SK-N-SH (cell line): Measurements from ENCODE around the gene CCDC91. TPM values are rescaled to one million over a fixed set of nuclear protein-coding genes. Genes with fewer than 3 reads are reported as not detected.

Experiments used
- CTCF ChIA-PET: fragments of 300-600, 350-600 bp; formaldehyde crosslinking; extraction: SDS; loops from one replicate; lab custom pipeline; 2021; lab: Yijun Ruan, JAX
- POLR2A ChIA-PET: fragments of 350-600 bp; sonication (Branson Sonifier 250); formaldehyde crosslinking; extraction: SDS; loops from one replicate; lab custom pipeline; 2020; ENCODE audit warnings: antibody characterized with exemption, inconsistent platforms; lab: Yijun Ruan, JAX
- DNase-seq: peaks from one replicate; pipeline ENCODE4 v3.0.0; 2012
- H2AFZ ChIP-seq: fragments of 200-600 bp; sonication (generic); 2 replicates; pipeline ENCODE4 v1.8.1; 2016; ENCODE audit warnings: antibody characterized with exemption, mild to moderate bottlenecking, low read depth
- H3F3A ChIP-seq: fragments of 200-600 bp; sonication (generic); replicated peaks from 2 replicates; pipeline ENCODE3; 2016; ENCODE audit warnings: antibody characterized with exemption, mild to moderate bottlenecking; ENCODE audit not compliant: insufficient read depth
- H3K27ac ChIP-seq, 2 experiments: fragments of 200-500 bp in 1 of 2; fragments of 200-600 bp in 1 of 2; sonication (Bioruptor generic) in 1 of 2; sonication (generic), shearing (Covaris generic) in 1 of 2; 2 replicates each; pipeline versions ENCODE4 v1.5.1 to v1.6.1; 2014 to 2016; ENCODE audit warnings: low read depth in 2 of 2, inconsistent platforms in 1 of 2, low read length in 1 of 2, mild to moderate bottlenecking in 1 of 2, mixed read lengths in 1 of 2
- H3K27me3 ChIP-seq: fragments of 200-600 bp; sonication (generic), shearing (Covaris generic); 2 replicates; pipeline ENCODE4 v1.6.1; 2016; ENCODE audit warnings: mixed run types; ENCODE audit not compliant: insufficient read depth
- H3K36me3 ChIP-seq, 2 experiments: fragments of 200-500 bp in 1 of 2; fragments of 200-600 bp in 1 of 2; sonication (Bioruptor generic) in 1 of 2; sonication (generic) in 1 of 2; replicated peaks in 1 of 2; 2 replicates each; pipeline versions ENCODE3 to v1.5.1; 2014 to 2016; ENCODE audit warnings: low read length in 1 of 2, mild to moderate bottlenecking in 1 of 2; ENCODE audit not compliant: insufficient read depth in 2 of 2, control insufficient read depth in 1 of 2
- H3K4me1 ChIP-seq, 2 experiments: fragments of 200-500 bp in 1 of 2; fragments of 200-600 bp in 1 of 2; sonication (Bioruptor generic) in 1 of 2; sonication (generic), shearing (Covaris generic) in 1 of 2; 2 replicates each; pipeline versions ENCODE4 v1.5.1 to v1.6.1; 2014 to 2016; ENCODE audit warnings: low read depth in 1 of 2, low read length in 1 of 2, mixed run types in 1 of 2; ENCODE audit not compliant: insufficient read depth in 2 of 2, control insufficient read depth in 1 of 2
- H3K4me2 ChIP-seq: fragments of 200-600 bp; sonication (generic), shearing (Covaris generic); 2 replicates; pipeline ENCODE4 v1.6.1; 2017; ENCODE audit warnings: mixed run types
- H3K4me3 ChIP-seq, 2 experiments: fragments of 200-500 bp in 1 of 2; fragments of 200-600 bp in 1 of 2; sonication (Bioruptor generic) in 1 of 2; sonication (generic), shearing (Covaris generic) in 1 of 2; 2 replicates each; pipeline versions ENCODE4 v1.5.1 to v1.8.1; 2014 to 2016; ENCODE audit warnings: low read depth in 2 of 2, inconsistent platforms in 1 of 2, low read length in 1 of 2, mild to moderate bottlenecking in 1 of 2, mixed read lengths in 1 of 2, moderate library complexity in 1 of 2
- H3K79me2 ChIP-seq: fragments of 200-600 bp; sonication (generic); 2 replicates; pipeline ENCODE4 v1.8.1; 2017; ENCODE audit warnings: mild to moderate bottlenecking; ENCODE audit not compliant: insufficient read depth
- H3K9ac ChIP-seq: fragments of 200-600 bp; sonication (generic); 2 replicates; pipeline ENCODE4 v1.6.1; 2017; ENCODE audit warnings: mixed run types
- H3K9me2 ChIP-seq: fragments of 200-600 bp; sonication (generic); 2 replicates; pipeline ENCODE4 v1.6.1; 2017; ENCODE audit warnings: mixed run types
- H3K9me3 ChIP-seq: fragments of 200-600 bp; sonication (generic); 2 replicates; pipeline ENCODE4 v1.6.1; 2017; ENCODE audit warnings: mixed run types, mild to moderate bottlenecking, moderate library complexity
- H4K20me1 ChIP-seq: fragments of 200-600 bp; sonication (generic); 2 replicates; pipeline ENCODE4 v1.6.1; 2017; ENCODE audit warnings: mild to moderate bottlenecking, mixed run types; ENCODE audit not compliant: insufficient read depth
- CHD2 ChIP-seq: fragments of 150-350 bp; IDR thresholded peaks from 2 replicates; pipeline ENCODE4 v1.6.1; 2018; ENCODE audit warnings: low read length; ENCODE audit not compliant: partially characterized antibody
- CTCF ChIP-seq: fragments of 200-600 bp; sonication (generic); IDR thresholded peaks from 2 replicates; pipeline ENCODE4 v1.6.1; 2017; ENCODE audit warnings: antibody characterized with exemption, mild to moderate bottlenecking, moderate library complexity
- FOSL2 ChIP-seq: IDR thresholded peaks from 2 replicates; pipeline ENCODE4 v1.4.0; 2012; ENCODE audit warnings: low read depth, mild to moderate bottlenecking, moderate library complexity, borderline replicate concordance
- FOXM1 ChIP-seq: IDR thresholded peaks from 2 replicates; pipeline ENCODE4 v1.4.0; 2012; ENCODE audit warnings: low read depth, mild to moderate bottlenecking
- GABPA ChIP-seq: IDR thresholded peaks from 2 replicates; pipeline ENCODE4 v1.4.0; 2012; ENCODE audit warnings: low read depth, mild to moderate bottlenecking
- GATA2 ChIP-seq: sonication (generic); formaldehyde crosslinking; IDR thresholded peaks from 2 replicates; pipeline ENCODE4 v1.5.0; 2020; ENCODE audit warnings: mild to moderate bottlenecking, missing genetic modification reagents
- JUND ChIP-seq: IDR thresholded peaks from 2 replicates; pipeline ENCODE4 v1.4.0; 2012
- MAX ChIP-seq: IDR thresholded peaks from 2 replicates; pipeline ENCODE4 v1.4.0; 2012; ENCODE audit warnings: low read depth
- MEF2A ChIP-seq: IDR thresholded peaks from 2 replicates; pipeline ENCODE4 v1.4.0; 2012; ENCODE audit warnings: low read depth, borderline replicate concordance
- MXI1 ChIP-seq: IDR thresholded peaks from 2 replicates; pipeline ENCODE4 v1.6.1; 2012; ENCODE audit warnings: mild to moderate bottlenecking, low read depth, low read length, improper control_type of control experiment
- NFIC ChIP-seq: IDR thresholded peaks from 2 replicates; pipeline ENCODE4 v1.4.0; 2012; ENCODE audit warnings: borderline replicate concordance
- PBX3 ChIP-seq: IDR thresholded peaks from 2 replicates; pipeline ENCODE4; 2012
- POLR2AphosphoS5 ChIP-seq: IDR thresholded peaks from 2 replicates; pipeline ENCODE4 v1.6.1; 2012; ENCODE audit warnings: low read depth, low read length
- RCOR1 ChIP-seq: fragments of 150-350 bp; IDR thresholded peaks from 2 replicates; pipeline ENCODE4 v1.6.1; 2017; ENCODE audit warnings: antibody characterized with exemption, low read length
- RFX5 ChIP-seq: IDR thresholded peaks from 2 replicates; pipeline ENCODE4 v1.6.1; 2012; ENCODE audit warnings: mild to moderate bottlenecking, improper control_type of control experiment, low read length
- TAF1 ChIP-seq: IDR thresholded peaks from 2 replicates; pipeline ENCODE4 v1.6.1; 2012; ENCODE audit warnings: low read depth, mild to moderate bottlenecking, low read length, moderate library complexity, borderline replicate concordance
- YY1 ChIP-seq: IDR thresholded peaks from 2 replicates; pipeline ENCODE4 v1.4.0; 2012; ENCODE audit warnings: low read depth, mild to moderate bottlenecking
- ZBTB33 ChIP-seq: IDR thresholded peaks from 2 replicates; pipeline ENCODE4 v1.4.0; 2012; ENCODE audit warnings: low read depth, borderline replicate concordance
- WGBS: methylation state at CpG from one replicate; pipeline ENCODE4 v1.1.6; 2017; ENCODE audit warnings: low lambda C conversion rate; 5-methylcytosine and 5-hydroxymethylcytosine counted together
- polyA plus RNA-seq, 3 experiments: library from polyadenylated mRNA; depleted of rRNA; stranded (reverse); fragments of >200 nt; gene quantifications; 2 replicates each; pipeline ENCODE4 v1.2.3, GENCODE V29; 2012
- TF ChIP-seq, protein P1 (sequence below): fragments of 150-350 bp; IDR thresholded peaks from 2 replicates; pipeline ENCODE4 v1.6.1; 2016; ENCODE audit warnings: mild to moderate bottlenecking, low read depth, low read length
- TF ChIP-seq, protein P2 (sequence below): IDR thresholded peaks from 2 replicates; pipeline ENCODE4 v1.4.0; 2012; ENCODE audit warnings: low read depth, borderline replicate concordance

The CCDC91 gene
- polyA plus RNA-seq, 1 of the 3 experiments (the other 2 are of a cell fraction) = 13.0 TPM

GRCh38 chr12:28248555-28249145 lies 58.4 kb downstream of the CCDC91 start (continued):
- TF ChIP-seq POLR2AphosphoS5 = no peak

GRCh38 chr12:28253161-28253641 lies 62.9 kb downstream of the CCDC91 start:
- Histone ChIP-seq H3K4me1 (0 out of 4 replicates have a peak, but pooled peaks cover 0 to 3% of the 10 kb centered on the region in 2 experiments), H2AFZ (no peak overlapping the region), H3K79me2 (peaks cover 11% of the 10 kb centered on the region; the same call in 1 of the 2 replicates), H3K9me2 (no peaks in the 10 kb centered on the region), H3K4me2 (no peak overlapping the region), H3K27ac (no peak overlapping the region), H3F3A (no peaks in the 10 kb centered on the region), H3K4me3 (no peak overlapping the region), H3K27me3 (no peaks in the 10 kb centered on the region), H4K20me1 (no peaks in the 10 kb centered on the region), H3K36me3 (peaks cover 0 to 2% of the 10 kb centered on the region in 2 experiments), H3K9me3 (no peaks in the 10 kb centered on the region), H3K9ac (no peak overlapping the region)
- POLR2A ChIA-PET = no interaction called here
- TF ChIP-seq MEF2A (no peak), NFIC (no peak), FOSL2 (no peak), RCOR1 (no peak), YY1 (no peak), MAX (no peak), GABPA (no peak), PBX3 (no peak), RFX5 (no peak), JUND (no peak), FOXM1 (no peak), MXI1 (no peak), TAF1 (no peak), ZBTB33 (no peak), CTCF (no peak), CHD2 (no peak), GATA2 (no peak)
- TF ChIP-seq, protein P1, sequence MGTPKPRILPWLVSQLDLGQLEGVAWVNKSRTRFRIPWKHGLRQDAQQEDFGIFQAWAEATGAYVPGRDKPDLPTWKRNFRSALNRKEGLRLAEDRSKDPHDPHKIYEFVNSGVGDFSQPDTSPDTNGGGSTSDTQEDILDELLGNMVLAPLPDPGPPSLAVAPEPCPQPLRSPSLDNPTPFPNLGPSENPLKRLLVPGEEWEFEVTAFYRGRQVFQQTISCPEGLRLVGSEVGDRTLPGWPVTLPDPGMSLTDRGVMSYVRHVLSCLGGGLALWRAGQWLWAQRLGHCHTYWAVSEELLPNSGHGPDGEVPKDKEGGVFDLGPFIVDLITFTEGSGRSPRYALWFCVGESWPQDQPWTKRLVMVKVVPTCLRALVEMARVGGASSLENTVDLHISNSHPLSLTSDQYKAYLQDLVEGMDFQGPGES = no peak
- TF ChIP-seq, protein P2, sequence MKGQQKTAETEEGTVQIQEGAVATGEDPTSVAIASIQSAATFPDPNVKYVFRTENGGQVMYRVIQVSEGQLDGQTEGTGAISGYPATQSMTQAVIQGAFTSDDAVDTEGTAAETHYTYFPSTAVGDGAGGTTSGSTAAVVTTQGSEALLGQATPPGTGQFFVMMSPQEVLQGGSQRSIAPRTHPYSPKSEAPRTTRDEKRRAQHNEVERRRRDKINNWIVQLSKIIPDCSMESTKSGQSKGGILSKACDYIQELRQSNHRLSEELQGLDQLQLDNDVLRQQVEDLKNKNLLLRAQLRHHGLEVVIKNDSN = no peak
- no peak for DNase-seq
- CTCF ChIA-PET = no interaction called here
- WGBS = 87% methylated on average over 3 of the region's 3 CpGs
